ENCODE data around the gene PUS7L. TPM values are rescaled to one million over a fixed set of nuclear protein-coding genes. Genes with fewer than 3 reads are reported as not detected.

PUS7L gene
- total RNA-seq, 4 donors from 2014 or later, result 5.2 to 8.7 (median 6.7) TPM

DNA sequence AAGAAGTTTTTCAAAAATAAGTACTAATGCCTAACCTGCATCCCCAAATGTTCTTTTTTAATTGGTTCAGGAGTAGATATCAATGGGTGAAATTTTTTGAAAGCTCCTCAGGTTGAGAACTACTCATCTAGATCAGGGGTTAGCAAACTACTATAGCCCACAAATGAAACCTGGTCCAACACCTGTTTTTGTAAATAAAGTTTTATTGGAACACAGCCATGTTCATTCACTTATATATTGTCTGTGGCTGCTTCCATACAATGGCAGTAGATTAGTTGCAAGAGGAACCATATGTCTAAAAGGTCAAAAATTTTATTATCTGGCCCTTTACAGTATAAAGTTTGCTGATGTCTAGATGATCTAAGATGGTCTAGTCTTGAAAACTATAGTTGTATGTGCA, 13.8 kb downstream of the PUS7L start:
- H3K27me3 ChIP-seq, result no peaks in the 10 kb centered on the region
- peaks cover 9 to 55% (median 20%) of the 10 kb centered on the region in 4 donors for H3K36me3 ChIP-seq
- DNase-seq (ENCODE audit: extremely low spot score), result no peak
- intact Hi-C loops (cut with DNase I), result no loop called here
- TF ChIP-seq, protein P1, sequence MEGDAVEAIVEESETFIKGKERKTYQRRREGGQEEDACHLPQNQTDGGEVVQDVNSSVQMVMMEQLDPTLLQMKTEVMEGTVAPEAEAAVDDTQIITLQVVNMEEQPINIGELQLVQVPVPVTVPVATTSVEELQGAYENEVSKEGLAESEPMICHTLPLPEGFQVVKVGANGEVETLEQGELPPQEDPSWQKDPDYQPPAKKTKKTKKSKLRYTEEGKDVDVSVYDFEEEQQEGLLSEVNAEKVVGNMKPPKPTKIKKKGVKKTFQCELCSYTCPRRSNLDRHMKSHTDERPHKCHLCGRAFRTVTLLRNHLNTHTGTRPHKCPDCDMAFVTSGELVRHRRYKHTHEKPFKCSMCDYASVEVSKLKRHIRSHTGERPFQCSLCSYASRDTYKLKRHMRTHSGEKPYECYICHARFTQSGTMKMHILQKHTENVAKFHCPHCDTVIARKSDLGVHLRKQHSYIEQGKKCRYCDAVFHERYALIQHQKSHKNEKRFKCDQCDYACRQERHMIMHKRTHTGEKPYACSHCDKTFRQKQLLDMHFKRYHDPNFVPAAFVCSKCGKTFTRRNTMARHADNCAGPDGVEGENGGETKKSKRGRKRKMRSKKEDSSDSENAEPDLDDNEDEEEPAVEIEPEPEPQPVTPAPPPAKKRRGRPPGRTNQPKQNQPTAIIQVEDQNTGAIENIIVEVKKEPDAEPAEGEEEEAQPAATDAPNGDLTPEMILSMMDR (IDR thresholded peaks at IDR 0.05), result no peak
- no peak for TF ChIP-seq EP300 (IDR thresholded peaks at IDR 0.05)
- no peak for TF ChIP-seq POLR2A (IDR thresholded peaks at IDR 0.05; ENCODE audit: low read depth)
- TF ChIP-seq POLR2AphosphoS5 (IDR thresholded peaks at IDR 0.05), result no peak
- no peaks in the 10 kb centered on the region for H3K4me1 ChIP-seq
- H3K27ac ChIP-seq (replicated peaks in 1 of 4), result no peak overlapping the region
- H3K4me3 ChIP-seq, result no peak overlapping the region
- no peaks in the 10 kb centered on the region for H3K9me3 ChIP-seq

DNA sequence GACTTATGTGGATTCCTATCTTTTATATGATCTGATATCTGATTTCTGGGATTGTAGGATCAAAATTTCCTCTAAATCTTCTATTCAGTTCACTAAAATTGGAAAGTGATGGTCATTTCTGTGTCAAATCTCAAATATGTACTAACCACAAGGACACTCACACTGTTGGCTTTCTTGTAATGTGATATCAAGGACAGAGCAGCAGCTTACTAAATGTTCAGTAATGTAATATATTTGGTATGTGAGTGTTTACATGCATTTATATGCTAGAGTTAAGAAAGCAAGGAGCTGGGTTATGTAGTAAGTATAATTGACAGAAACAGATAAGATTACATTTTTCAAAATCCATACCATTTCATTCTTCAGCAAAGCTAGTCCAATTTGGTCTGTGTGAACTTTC, 16.5 kb downstream of the PUS7L start:
- Histone ChIP-seq H3K4me3 (no peak overlapping the region), H3K27me3 (no peaks in the 10 kb centered on the region), H3K36me3 (peaks cover 9 to 59% (median 20%) of the 10 kb centered on the region in 4 donors), H3K27ac (replicated peaks in 1 of 4) (no peak overlapping the region), H3K4me1 (no peaks in the 10 kb centered on the region), H3K9me3 (no peaks in the 10 kb centered on the region)
- intact Hi-C loops (cut with DNase I), result no loop called here
- TF ChIP-seq, protein P1 (IDR thresholded peaks at IDR 0.05), result no peak
- TF ChIP-seq POLR2AphosphoS5 (IDR thresholded peaks at IDR 0.05), result no peak
- no peak for TF ChIP-seq POLR2A (IDR thresholded peaks at IDR 0.05; ENCODE audit: low read depth)
- TF ChIP-seq EP300 (IDR thresholded peaks at IDR 0.05), result no peak
- DNase-seq (ENCODE audit: extremely low spot score), result no peak

DNA sequence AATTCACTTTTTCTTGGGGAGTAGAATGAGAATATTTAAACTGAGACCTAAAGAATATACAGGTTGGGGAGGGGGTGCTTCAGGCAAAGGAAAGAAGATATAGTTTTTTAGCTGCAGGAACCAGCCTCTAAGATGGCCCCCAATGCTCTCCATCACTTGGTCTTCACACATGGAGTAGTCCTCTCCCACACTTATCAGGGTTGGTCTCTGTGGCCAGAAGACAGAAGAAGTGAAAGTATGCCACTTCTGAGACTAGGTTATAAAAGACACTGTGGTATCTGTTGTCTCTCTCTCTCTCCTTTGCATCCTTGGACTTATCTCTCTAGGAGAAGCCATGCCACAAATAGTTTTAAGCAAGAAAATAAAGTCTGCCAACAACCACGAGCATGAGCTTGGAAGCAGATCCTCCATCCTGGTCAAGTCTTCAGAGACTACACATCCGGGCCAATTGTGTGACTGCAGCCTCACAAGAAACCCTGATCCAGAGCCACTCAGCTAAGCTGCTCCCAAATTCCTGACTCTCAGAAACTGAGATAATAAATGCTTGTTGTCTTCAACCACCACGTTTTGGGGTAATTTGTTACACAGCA, 18.0 kb downstream of the PUS7L start:
- intact Hi-C loops (cut with DNase I), result no loop called here
- Histone ChIP-seq H3K36me3 (peaks cover 15 to 73% (median 27%) of the 10 kb centered on the region in 4 donors), H3K4me1 (no peaks in the 10 kb centered on the region), H3K27me3 (no peaks in the 10 kb centered on the region), H3K27ac (replicated peaks in 1 of 4) (no peak overlapping the region), H3K4me3 (no peak overlapping the region), H3K9me3 (no peaks in the 10 kb centered on the region)
- 73% methylated on average over 3 of the region's 3 CpGs for WGBS
- TF ChIP-seq EP300 (IDR thresholded peaks at IDR 0.05), result no peak
- no peak for TF ChIP-seq POLR2A (IDR thresholded peaks at IDR 0.05; ENCODE audit: low read depth)
- no peak for TF ChIP-seq POLR2AphosphoS5 (IDR thresholded peaks at IDR 0.05)
- TF ChIP-seq, protein P1 (IDR thresholded peaks at IDR 0.05), result no peak
- no peak for DNase-seq (ENCODE audit: extremely low spot score)

DNA sequence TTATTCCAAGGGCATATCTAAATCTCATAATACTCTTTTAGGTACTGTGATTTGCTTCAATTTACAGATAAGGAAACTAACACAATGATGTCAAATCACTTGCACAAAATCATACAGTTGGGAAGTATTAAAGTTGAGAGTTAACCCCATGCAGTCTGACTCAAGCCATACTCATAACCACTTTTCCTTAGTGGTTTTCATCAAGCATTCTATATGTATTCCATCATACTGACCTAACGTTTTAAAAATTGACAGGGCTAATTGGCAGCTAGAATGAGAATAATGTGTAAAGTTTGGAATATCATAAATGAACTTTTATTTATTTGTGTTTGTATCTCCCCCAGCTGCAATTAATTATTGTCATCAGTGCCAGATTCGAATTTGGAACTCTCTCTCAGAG, 20.9 kb downstream of the PUS7L start:
- H3K4me1 ChIP-seq, result no peaks in the 10 kb centered on the region
- no peak for TF ChIP-seq POLR2AphosphoS5 (IDR thresholded peaks at IDR 0.05)
- no peak for TF ChIP-seq POLR2A (IDR thresholded peaks at IDR 0.05; ENCODE audit: low read depth)
- no peak for TF ChIP-seq EP300 (IDR thresholded peaks at IDR 0.05)
- TF ChIP-seq, protein P1 (IDR thresholded peaks at IDR 0.05), result no peak
- peaks cover 10 to 56% (median 27%) of the 10 kb centered on the region in 4 donors for H3K36me3 ChIP-seq
- WGBS, result 57% methylated on average over 2 of the region's 2 CpGs
- no peak overlapping the region for H3K27ac ChIP-seq (replicated peaks in 1 of 4)
- H3K27me3 ChIP-seq, result no peaks in the 10 kb centered on the region
- H3K4me3 ChIP-seq, result no peak overlapping the region
- H3K9me3 ChIP-seq, result no peaks in the 10 kb centered on the region
- DNase-seq (ENCODE audit: extremely low spot score), result no peak
- intact Hi-C loops (cut with DNase I), result no loop called here

DNA sequence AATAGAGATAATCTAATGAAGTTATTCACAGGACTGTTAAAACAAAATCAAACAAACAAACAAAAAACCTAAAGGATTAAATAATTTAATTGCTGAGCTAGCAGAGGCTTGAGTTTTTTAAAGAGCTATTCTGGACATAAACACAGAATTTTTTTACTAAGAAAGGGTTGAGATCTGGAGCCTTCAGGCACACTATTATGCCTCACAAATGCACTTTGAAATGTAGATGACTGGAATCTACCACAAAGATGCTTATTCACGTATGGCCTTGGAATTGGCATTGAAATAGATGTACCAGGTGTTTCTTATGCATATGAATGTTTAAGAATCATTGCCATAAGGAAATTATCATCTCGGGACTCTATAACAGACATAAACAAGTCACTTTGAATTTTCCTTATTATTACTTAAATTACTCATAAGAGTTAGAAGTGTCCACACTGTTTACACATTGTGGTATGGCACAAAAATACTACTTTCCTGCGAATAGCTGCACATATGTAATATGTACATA, 21.6 kb downstream of the PUS7L start:
- Histone ChIP-seq H3K27ac (replicated peaks in 1 of 4) (no peak overlapping the region), H3K27me3 (no peaks in the 10 kb centered on the region), H3K36me3 (peaks cover 10 to 49% (median 23%) of the 10 kb centered on the region in 4 donors), H3K4me1 (no peaks in the 10 kb centered on the region), H3K9me3 (no peaks in the 10 kb centered on the region), H3K4me3 (no peak overlapping the region)
- TF ChIP-seq POLR2AphosphoS5 (IDR thresholded peaks at IDR 0.05) (no peak), POLR2A (IDR thresholded peaks at IDR 0.05; ENCODE audit: low read depth) (no peak), EP300 (IDR thresholded peaks at IDR 0.05) (no peak)
- TF ChIP-seq, protein P1 (IDR thresholded peaks at IDR 0.05), result no peak
- WGBS, result 77% methylated on average over 3 of the region's 3 CpGs
- intact Hi-C loops (cut with DNase I), result no loop called here
- DNase-seq (ENCODE audit: extremely low spot score), result no peak

Data from esophagus muscularis mucosa (tissue), 4 donors.